SIG-M5 (cell line): ENCODE measurements around the gene DNAJC27.

ENCODE experiments used
- DNase-seq: peaks from one replicate; lab custom pipeline; 2025; lab: John Stamatoyannopoulos, UW

DNAJC27 gene

GRCh38 chr2:24906466-24906865 is 65.3 kb downstream of the DNAJC27 start:
- no peak for DNase-seq

DNA sequence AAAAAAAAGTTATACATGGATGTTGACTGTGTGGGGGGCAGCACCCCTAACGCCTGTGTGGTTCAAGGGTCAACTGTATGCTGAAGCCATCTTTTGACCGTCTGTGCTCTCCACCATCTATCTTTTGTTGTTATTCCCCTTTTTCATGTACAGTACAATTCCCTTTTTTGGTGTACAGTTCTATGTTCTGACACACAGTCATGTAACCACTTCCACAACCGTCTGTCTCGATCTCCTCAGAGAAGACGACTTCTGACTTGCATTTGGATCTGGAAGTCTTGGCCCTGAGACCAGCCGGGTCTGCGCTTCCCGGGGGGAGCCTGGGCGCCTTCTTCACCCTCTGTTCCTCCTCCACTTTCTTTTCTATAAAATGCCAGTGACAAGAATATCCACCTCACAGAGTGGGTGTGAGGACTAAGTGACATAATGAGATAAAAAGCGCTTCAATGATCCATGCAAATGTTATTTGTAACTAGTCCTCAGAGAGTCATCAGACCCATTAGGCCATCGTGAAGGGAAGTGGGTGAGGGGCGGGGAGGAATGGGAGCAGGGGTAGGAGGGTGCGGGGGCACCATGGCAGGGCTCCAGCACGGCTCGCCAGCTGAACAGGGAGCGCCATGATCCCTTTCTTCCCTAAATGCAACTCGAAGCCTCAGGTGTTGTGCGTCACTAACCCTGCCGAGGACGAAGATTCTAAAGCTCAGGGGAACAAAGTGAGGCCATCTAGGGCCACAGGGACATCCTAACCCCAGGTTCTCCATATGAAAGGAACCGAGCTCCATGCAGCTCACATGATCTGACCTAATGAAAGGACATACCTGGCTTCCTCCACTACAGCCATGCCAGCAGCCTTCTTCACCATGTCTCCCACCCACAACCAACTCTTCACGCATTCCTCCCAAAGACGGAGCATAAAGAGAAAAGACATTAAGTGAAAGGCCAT is 68.3 kb downstream of the DNAJC27 start:
- no peak for DNase-seq

- DNase-seq: no peak
Measured at GRCh38 chr2:24899361-24899910, 72.3 kb downstream of the DNAJC27 start.

DNA sequence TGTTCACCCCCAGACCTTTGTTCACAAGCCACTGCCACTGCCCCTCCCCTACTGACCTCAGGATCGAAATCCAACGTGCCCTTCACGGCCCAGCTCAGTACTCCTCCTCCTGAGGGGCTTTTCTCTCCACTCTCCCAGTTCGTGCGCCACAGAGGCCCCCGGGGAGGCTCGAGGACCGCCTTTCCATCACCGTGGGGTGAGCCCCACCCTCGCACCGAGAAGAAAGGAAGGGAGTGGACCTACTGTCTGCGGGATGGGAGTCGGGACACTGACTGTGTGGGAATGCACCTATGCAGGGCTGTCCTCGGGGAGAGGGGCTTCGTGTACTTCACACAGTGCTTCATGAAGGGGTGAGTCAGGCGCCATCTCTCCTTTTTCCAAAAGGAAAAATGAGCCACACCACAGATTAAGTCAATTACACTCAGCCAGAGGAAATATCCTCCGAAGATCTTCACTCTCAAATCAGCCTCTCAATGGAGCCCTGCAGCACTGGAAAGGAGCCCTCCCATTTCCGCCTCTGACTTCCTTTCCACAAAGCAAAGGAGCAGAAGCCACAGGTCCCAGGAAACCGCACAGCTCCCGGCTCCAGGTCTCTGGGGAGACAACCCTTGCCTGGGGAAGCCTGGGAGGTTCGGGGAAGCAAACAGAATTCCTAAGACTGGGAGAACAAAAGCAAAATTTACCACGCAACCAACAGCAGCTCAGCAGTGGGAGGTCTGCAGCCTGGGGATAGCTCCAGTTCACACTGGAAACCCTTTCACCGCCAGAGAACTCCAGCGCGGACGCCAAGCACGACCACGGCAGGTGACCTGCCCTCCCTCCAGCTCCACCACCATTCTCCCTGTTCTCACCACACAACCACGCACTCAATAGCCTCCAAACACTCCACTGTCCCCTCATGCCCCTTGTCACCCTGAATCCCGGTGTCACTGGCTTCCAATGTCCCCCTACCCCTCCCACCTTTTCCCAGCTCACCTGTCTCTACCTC is 73.3 kb downstream of the DNAJC27 start:
- DNase-seq: no peak

GRCh38 chr2:24894750-24895149 is 77.0 kb downstream of the DNAJC27 start:
- DNase-seq: no peak

GRCh38 chr2:24893934-24894333 is 77.8 kb downstream of the DNAJC27 start:
- DNase-seq: no peak
